Upper lobe of left lung (tissue), 4 donors: ENCODE measurements around the gene OR1A1.
"Not testable (repeated sequence)": the region's sequence is repeated elsewhere in the genome, so short reads cannot be mapped to it uniquely, and the experiment has no call there.

Source experiments
- CTCF ChIP-seq, 6 experiments: fragments of 450-650 bp in 4 of 6; fragments of 200-600 bp in 2 of 6; sonication (generic) in 2 of 6; IDR thresholded peaks; one replicate each; pipeline ENCODE4 v1.5.1; 2016 to 2019; ENCODE audit warnings: antibody characterized with exemption in 6 of 6
- POLR2A ChIP-seq, 4 donors: fragments of 450-650 bp; IDR thresholded peaks; one replicate each; pipeline ENCODE4 v1.5.1; 2016 to 2017; ENCODE audit warnings: antibody characterized with exemption in 4 of 4, mild to moderate bottlenecking in 2 of 4

- not testable (repeated sequence) for TF ChIP-seq CTCF, POLR2A (IDR thresholded peaks at IDR 0.05)
These were observed 33.6 kb downstream of the OR1A1 start for GRCh38 chr17:3241044-3241443.
